Upper lobe of left lung (tissue), 4 donors: ENCODE measurements around the gene SRRM5.

ENCODE experiments used
- CTCF ChIP-seq, 6 experiments: fragments of 450-650 bp in 4 of 6; fragments of 200-600 bp in 2 of 6; sonication (generic) in 2 of 6; IDR thresholded peaks; one replicate each; pipeline ENCODE4 v1.5.1; 2016 to 2019; ENCODE audit warnings: antibody characterized with exemption in 6 of 6
- POLR2AphosphoS5 ChIP-seq, 2 donors: sonication (generic); formaldehyde crosslinking; IDR thresholded peaks; one replicate each; pipeline ENCODE4 v1.5.1; 2017; ENCODE audit warnings: antibody characterized with exemption in 2 of 2

- no peak for TF ChIP-seq CTCF (IDR thresholded peaks at IDR 0.05)
- TF ChIP-seq POLR2AphosphoS5 (IDR thresholded peaks at IDR 0.05): no peak
Observed at GRCh38 chr19:43638995-43639518, 27.2 kb downstream of the SRRM5 start.
